Right lobe of liver (tissue), 4 donors: ENCODE measurements around the gene DNAH14.

Experiments
- POLR2A ChIP-seq: fragments of 450-650 bp; IDR thresholded peaks from one replicate; pipeline ENCODE4 v1.6.1; 2017; ENCODE audit warnings: antibody characterized with exemption, mild to moderate bottlenecking
- TF ChIP-seq, protein P1 (sequence below), 4 donors: fragments of 200-600 bp in 3 of 4; fragments of 450-650 bp in 1 of 4; IDR thresholded peaks; one replicate each; pipeline versions ENCODE4 v1.5.1 to v1.8.0; 2016 to 2022; ENCODE audit warnings: antibody characterized with exemption in 4 of 4, mild to moderate bottlenecking in 2 of 4
- donor health status: DM: no; HTN: no; CAD: no.
- donor health status: DM: no; HTN: no; CAD: no.
- donor health status: DM: no; HTN: yes; CAD: no.

DNA sequence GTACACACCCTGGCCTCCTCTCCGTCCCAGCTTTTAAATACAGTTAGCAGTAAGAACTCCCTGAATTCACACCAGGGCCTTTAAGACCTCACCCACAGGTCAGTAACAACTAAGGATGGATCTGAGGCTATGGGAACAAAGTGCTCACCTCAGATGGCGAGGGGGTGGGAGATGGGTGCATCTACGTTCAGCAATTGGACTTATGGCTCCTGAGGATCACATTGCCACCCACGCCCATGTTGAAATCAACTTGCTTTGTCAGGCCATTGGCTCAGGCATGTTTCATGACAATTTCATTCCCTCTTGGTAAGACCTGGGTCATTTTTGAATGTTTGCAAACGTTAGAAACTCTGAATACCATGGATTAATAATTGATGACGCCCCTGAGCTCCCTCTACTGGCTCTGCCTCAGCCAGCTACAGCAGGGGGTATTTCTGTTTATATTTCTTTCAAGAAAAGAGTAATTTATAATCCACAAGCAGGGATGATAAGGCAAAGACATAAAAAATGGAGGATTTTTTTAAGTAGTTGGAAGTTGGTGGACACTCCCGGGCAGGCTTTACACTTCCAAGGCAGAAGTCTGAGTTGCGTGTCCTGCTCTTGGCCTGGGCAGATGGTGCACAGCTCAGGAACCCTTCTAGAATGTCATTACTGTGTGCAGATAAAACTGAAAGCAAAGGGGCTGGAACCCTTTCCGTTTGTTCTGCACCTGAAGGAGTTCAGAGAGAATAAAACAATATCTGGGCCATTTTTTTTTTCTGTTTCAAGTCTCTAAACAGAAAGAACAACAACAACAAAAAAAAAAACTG lies 512.0 kb downstream of the DNAH14 start:
- TF ChIP-seq POLR2A, result peak; percentile 49
- TF ChIP-seq, protein P1, sequence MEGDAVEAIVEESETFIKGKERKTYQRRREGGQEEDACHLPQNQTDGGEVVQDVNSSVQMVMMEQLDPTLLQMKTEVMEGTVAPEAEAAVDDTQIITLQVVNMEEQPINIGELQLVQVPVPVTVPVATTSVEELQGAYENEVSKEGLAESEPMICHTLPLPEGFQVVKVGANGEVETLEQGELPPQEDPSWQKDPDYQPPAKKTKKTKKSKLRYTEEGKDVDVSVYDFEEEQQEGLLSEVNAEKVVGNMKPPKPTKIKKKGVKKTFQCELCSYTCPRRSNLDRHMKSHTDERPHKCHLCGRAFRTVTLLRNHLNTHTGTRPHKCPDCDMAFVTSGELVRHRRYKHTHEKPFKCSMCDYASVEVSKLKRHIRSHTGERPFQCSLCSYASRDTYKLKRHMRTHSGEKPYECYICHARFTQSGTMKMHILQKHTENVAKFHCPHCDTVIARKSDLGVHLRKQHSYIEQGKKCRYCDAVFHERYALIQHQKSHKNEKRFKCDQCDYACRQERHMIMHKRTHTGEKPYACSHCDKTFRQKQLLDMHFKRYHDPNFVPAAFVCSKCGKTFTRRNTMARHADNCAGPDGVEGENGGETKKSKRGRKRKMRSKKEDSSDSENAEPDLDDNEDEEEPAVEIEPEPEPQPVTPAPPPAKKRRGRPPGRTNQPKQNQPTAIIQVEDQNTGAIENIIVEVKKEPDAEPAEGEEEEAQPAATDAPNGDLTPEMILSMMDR (IDR thresholded peaks at IDR 0.05), result peak; percentile 49 to 73 (median 63)
